Superior temporal gyrus (tissue), 1 donor: Measurements from ENCODE around the gene DSEL.

Experiments used
- DNase-seq: peaks from one replicate; pipeline ENCODE4 v3.0.0-alpha.2; 2016; ENCODE audit errors: extremely low spot score

Gene DSEL

DNA sequence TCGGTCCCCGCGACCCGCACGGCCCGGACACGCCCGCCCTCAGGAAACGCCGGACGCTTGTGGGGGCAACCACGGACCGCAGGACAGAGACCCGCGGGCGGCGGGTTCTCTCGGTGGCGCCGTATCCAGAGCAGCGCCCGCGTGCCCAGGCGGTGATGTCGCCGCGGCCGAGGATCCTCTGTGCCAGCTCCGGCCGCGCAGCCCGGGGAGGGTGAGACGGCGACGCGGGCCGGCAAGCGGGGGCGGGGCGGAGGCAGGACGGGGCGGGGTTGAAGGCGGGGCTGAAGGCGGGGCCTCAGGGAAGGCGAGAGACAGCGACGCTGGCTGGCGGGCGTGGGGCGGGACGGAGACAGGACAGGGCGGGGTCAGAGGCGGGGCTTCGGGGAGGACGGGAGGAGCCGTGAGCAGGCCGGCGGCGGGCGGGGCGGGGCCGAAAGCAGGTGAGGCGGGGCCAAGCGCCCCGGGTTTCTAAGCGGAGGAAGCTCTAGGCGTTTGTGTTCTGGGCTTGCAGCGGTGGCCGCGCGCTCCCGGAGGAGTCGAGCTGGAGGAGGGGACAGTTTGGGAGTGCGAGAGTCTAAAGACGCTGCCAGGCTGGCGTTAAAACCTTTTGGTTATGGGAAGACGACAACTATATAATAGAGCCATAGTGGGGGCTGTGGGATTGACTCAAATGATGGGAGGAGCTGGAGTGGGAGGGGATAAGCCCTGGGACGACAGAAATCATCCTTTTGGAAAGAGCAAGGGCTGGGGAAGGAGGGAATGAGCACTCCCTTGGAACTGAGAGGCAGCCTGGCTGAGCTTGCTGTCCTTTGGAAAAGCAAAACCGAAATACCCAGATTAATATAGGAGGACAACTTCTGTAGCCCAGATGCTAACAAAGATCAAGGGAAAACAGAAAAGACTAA lies at the start of gene DSEL:
DSEL (minus strand) TSS at position 182 of the 905 bp plus-strand sequence. CDS start 2,112 bp downstream, outside the sequence.
- peak; percentile 92 for DNase-seq

DNA sequence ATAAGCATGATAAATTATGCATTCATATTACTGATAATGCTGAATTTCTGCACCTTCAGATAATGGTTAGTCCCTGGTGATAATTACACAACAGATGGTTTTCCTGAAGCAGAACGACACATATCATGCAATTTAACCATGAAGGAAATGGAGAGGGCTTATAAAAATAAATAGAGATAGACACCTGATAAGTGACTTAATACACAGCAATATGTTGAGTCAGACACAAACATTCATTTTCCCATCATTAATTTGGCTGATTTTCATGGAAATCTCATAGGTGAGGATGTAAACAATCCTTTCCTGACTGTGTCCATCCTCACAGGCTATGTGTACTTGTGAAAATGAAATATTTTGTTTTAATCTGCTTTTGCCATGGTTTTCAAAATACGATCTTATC lies 36.9 kb upstream of the DSEL start:
- no peak for DNase-seq

DNA sequence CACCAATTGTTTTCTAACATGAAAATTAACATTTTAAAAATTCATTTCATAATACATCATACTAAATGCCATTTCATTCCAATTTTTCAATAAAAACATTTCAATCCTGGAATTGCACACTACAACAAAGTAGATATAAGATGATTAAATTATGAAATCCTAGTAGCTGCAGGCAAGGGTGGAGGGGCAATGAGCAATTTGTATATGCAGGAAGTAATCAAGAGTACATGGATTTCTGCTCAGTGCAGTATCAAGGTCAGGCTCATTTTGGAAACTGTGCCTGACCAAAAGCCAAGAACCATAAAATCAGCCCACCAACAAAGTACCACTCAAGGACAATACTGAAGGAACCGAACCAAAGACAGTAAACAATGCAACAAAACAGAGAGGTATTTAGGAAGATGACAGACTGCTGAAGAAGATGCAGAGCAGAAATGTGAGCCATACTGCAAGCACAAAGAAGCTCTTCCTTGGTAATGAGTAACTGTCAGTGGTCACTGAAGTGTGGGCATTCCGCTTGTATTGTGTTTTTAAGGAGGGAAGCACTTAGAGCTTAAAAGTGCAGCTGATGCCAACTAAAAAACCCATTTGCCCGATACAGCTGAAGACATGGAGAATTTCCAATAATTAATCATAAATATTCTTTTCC lies 34.5 kb upstream of the DSEL start:
- DNase-seq, result no peak

DNA sequence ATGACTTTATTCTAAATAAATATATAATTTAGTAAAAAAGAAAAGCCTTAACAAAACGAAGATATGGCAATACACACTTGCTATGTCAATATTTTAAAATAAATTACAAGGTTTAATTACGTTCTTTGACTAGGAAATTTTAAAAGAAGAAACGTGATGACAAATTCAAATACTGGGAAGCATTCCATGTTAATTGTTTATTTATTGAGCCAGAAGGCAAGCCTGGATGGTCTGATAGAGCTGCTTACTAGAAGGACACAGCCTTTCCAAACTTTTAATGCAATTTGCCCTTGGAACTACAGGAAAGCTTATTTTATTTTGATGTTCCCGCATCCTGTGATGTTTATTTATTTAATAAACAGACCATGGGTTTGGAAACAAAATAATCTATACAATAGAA lies 33.4 kb upstream of the DSEL start:
- DNase-seq, result no peak

DNA sequence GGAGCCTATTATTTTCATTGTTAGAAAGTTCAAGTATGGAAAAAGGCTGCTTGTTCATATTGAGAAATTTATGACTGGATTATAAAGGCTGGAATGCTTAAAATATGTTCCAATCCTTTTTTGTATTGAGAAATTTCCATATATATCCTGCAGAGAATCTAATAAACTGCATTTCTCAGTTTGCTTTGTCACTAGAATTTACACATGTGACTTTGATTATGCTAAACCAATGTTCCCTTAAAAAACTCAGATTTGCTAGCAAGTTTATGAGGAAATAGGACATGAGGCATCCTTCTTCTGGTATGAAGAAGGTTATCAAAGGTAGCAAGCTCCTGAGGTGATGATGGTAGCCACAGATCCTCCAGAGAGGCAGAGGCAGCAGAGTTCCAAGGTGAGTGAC lies 29.2 kb upstream of the DSEL start:
- DNase-seq, result no peak

DNA sequence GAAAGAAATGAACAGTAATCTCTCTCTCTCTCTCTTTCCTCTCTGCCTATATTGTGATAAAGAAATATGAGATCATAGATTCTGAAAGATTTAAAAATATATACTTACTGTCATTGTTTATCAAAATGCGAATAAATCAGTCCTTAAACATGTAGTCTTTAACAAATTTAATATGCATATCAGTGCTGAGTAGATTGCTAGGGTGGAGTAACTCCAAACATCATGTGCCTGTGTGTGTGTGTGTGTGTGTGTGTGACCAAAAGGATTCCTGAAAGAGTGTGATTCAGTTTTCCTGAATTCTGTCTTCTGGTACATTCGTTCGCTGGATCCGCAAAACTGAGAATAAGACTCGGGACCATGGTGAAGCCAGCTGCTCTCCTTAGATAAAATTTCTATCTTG lies 24.0 kb upstream of the DSEL start:
- DNase-seq, result no peak

DNA sequence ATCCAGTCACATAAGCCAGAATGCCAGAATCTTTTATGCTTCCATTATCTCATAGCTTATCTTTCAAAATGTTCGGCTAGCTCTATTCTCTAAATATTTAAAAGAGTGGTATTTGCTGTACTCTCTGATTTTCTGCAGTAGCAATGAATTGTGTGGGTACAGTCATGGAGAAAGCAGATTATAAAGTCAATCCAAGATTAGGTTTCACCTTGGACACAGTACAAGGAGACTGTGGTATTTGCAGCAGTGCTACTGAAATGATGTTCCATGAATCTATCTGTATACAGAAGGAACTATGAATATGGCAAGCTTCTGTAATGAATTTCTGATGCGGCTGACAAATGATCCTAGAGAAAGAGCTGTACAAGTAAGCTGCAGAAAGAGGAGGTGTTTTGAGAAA lies 15.4 kb upstream of the DSEL start:
- DNase-seq, result no peak

DNA sequence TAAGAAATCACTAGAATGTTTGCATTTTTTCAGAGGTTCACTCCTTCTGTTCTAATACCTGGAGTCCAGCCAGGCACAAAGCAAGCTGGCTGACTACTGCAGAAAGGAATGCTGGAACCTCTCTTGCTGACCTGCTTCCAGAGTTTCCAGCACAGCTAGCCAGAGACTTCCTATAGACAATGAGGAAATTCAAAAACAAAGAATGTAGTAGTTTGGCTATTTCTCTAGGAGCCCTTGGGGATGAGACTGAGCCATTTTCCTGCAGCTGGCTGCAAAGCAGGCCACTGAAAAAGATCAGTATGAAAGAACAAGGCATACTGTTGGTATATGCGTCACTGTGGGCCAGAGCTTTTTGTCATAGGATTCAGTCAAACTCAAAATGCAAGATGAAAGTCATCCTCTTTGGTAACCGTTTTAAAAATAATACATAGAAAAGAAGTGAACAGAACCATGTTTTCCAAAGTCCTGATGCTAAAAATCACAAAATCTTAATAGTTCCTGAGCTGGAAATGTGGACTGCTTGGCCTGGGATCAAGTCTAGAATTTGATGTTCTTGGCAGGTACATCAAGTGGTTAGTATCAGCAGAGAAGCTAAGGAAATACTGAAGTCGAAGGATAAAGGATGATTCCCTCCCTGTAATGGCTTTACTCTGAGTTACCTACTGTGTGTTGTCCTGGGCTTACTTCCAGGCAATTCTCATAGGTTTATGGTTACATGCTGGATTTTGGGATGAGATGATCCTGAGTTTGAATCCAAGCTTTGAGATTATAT lies 9.0 kb upstream of the DSEL start:
- DNase-seq, result peak; percentile 51

DNA sequence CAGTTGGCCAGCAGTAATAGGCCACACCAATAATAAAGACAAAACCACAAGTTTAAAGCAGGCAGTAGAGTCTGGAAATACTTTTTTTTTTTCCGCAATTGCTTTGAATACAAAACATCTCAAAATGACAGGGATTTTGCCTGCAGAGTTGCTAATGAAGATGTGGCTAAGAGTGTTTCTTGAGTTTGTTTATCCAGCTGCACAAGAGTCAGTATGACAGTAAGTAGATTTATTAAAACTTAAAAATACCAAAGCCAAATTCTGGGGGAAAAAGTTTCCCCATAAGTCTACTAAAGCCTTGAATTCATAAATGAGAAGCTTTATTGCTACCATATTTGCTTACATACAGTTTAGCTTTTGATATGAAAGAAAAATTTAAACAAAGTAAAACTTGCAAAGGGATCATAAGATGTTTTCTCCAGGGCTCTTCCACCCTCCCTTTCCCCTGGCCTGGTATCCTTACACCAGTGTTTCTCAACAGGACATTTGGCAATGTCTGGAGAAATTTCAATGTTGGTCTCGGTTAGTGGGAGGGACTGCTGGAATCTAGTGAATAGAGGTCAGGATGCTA lies 3.9 kb upstream of the DSEL start:
- DNase-seq, result no peak

DNA sequence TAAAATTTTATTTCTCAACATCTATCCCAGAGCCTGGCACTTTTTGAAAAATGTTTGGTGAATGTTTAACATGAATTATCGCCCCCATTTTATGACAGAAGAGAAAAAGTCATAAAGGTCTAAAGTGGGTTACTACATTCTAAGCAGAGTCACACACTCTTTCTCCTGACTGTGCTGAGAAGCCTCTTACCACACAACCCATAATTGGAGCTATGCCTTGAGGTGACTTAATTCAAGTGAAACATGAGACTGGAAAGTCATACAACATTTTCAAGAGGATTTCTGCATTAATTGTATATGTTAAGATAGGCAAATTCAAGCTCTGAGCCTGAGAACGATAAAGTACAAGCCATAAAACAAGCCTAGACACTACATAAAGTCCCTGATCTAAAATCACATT lies 3.1 kb upstream of the DSEL start:
- DNase-seq, result no peak

DNA sequence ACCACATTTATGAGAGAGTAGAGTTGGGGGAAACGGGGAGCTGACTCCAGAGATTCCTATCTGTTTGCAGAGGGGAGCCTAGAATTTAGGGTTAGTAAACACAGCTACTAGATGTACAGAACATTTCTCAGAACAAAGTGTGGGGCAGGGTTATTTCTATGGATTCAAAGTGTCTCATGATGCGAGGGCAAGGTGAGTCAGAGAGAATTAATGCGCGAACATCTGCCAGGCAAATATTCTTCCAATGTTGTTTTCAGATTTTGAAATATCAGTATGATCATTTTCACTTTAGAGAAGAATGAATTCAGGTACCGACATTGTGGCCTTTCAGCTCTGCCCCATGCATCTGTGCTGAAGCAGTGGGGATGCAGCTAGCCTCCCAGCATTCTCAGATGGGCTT lies 2.0 kb upstream of the DSEL start:
- no peak for DNase-seq

DNA sequence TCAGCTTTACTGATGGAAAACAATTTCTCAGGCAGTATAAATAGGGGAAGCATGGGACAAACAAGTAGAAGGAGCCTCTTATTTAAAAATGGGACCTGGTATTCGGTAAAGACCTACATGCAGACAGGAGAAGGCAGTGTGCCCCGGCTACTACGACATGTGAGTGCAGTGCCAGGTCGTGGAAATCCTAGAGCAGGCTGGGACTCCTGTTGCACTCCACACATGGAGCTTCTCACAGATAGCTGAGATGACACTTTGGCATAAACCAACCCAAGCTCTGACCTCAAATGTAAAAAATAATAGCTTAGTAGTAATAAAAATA lies 885 bp upstream of the DSEL start:
- no peak for DNase-seq

DNA sequence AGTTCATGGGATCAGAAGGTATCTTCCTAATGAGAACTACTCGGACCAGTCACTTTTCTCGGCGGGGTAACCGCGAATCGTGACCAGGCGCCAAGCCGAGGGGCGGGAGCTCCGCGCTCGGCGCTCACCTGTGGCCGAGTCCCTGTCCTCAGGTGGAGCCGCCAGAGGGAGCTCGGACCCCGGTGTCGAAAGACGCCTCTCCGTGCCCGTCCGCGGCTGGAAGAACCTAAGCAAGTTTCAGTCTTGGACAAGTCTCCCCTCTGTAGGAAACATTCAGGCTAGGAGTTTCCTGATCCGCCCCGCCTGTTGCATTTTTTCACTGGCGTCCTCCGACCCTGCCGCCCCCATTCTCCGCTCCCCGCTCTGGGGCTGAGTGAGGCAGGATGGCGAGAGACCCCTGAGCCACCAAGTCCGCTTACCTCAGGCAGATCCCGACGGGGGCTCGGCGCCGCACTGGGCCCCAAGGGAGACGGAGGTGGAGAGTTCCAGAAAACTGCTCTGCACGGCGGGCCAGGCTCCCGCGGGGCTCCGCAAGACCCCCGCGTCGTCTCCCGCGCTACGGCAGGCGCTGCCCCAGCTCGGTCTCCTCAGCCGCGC lies 480 bp downstream of the DSEL start:
- peak; percentile 91 for DNase-seq

DNA sequence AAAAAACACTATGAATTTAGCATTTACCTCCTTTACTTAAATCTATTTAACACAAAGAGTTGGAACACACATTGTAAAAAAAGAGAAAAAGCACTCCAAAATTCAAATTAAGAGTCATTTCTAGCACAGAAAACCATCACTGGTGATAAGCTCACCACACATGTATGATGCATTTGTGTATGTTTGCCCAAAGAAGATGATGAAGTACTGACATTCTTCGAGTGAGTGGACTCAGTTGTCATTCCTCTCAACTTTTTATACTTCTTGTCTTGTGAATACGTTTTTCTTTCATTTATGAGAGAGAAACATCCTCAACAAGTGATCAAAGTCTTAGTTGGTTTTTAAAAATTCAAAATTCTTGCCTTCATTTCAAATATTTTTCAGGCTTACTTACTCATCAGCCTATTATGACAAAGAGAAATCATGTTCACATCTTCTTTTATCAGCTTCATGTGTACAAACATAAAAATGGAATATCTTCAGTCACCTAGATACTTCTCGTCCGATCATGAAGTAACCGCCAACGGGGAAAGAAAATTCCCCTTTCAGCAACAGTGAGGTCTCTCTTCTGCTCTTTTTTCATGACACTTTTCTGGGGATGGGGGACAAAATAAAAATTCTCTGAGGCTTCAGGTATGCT lies 1.5 kb downstream of the DSEL start:
- no peak for DNase-seq

DNA sequence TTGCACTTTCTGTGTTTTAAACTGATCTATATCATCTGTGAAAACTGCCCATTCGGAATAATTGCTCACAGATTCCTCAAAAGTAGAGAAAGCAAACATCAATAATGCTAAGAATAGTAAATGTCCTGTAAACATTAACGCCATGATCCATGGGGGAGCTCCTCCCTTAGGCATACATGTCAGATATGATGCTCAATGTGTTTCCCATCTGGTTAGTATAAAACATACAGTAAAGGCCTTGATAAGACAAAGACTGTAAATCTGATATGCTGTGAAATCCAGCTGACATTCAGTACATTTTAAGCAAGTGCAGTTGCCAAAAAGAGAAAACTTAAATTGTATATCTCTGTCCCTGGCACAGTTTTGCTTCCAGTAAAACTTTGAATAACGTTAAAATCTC lies 2.1 kb downstream of the DSEL start:
- no peak for DNase-seq

DNA sequence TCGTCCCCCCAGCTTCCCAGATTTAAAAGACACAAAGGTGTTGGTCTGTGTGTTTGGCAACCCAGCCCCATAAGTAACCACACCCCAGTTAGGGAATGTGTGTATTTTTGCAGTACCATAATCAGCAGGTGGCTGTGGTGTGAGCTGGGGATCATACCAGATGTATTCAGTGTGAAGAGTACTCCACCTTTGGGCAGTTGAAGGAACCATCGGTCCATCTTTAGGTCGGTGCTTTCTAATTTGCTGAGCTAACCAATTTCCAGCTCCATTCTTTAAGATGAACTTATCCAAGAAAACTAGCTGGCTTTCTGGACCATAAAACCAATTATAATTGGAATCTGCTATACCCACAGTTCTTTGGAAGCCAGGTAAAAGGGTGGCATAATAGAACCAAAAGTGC lies 3.2 kb downstream of the DSEL start:
- no peak for DNase-seq

DNA sequence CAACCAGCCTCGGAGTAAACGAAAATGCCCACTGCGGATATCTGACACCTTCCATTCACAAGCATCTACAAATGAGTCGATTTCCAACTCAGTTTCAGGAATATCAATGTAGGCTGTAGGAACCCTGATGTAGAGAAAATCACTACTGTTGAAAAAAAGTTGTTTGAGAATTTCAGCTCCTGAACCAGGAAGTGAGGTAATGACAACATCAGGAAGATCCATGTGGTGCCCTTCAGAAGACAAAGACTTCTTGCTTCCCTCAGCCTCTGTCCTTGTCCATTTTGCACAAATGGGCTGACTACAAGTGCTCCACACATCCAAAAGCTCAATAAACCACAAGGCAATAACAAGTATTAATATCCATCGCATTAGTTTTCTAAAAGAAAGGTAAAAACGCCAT lies 4.7 kb downstream of the DSEL start:
- DNase-seq, result peak; percentile 79

DNA sequence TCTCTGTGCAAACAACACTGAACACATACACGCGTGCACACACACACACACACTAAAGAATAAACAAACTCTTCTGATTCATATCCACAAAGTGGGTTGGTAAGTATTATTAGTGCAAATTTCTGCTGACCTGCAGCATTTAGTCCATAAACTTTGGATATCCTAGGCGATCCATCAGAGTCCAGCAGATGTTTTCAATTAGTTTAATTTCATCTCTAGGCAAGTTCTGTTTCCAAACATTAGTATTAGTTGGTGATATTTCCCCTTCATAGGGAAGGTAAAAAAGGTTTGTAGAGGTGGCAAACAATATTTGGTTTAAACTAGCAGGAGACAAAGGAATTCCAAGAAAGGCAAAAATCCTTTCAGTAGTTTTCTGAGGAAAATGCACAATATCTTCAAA lies 5.7 kb downstream of the DSEL start:
- no peak for DNase-seq

DNA sequence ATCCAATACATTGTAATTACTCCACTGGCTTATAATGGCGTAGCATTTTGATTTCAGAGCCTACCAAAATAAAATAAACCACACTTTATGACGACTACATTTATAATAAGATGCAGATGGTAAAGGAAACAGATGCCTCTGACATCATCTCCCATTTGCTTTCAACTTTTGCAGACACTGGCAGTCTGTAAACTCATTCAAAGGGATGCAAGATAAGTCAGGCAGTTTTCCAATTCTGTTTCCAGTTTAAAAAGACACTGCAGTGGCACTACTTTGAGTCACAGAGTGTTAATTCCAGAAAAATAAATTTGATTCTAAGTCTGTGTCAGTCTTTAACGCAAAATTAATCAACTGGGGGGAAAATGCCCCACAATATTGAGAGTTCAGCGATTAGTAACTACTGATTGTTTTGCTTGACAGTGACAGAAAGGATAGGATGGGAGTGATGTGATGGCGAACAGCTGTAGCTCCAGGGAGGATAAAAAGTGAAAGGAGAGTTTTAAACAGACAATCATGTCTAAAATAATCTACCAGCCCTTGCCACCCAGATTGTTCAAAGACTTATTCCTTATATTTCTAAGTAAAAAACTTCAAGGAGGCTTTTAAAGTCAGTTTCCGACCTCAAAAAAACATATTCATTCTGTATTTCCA lies 6.7 kb downstream of the DSEL start:
- DNase-seq, result peak; percentile 89

DNA sequence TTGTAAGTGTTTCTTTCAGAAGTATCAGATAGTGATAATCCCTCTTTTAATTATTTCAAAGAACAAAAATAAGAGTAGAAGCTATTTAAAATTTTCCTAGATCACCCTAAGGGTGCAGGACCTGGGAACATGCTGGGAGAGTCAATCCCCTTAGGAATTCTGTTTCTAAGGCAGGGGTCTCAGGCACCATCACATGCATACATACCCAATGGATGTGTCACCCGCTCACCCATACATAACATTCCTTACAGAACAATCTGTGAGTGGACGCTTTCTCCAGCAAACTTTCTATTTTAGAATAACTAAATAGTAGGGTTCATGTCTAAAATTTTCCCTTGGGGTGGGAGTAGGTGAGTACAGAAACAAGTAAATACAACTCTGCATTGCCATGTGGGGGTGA lies 8.4 kb downstream of the DSEL start:
- no peak for DNase-seq

DNA sequence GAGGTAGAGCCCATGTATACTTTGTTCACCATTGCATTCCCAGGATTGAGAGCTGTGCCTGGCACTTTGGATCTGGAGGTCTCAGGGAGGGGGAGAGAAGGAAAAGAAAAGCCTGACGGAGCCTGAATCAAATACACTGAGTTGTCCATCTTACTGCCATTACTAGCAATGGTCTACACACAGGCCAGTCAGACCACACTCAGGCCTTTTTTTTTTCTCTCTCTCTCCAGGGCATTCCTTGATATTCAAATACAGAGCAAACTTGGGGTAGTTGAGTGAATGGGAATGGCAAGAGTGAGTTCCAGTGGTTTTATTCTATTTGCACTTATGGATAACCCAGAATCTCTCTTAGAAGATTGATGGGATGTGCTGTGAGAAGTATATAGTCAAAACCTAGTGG lies 11.8 kb downstream of the DSEL start:
- DNase-seq, result no peak
